Jurkat, Clone E6-1 (cell line): Measurements from ENCODE around the gene SOX6.

Experiments used
- DNase-seq: peaks from one replicate; pipeline ENCODE4 v3.0.0-alpha.2; 2011; ENCODE audit warnings: low read depth, low spot score
- H3K4me3 ChIP-seq: 2 replicates; pipeline ENCODE4 v1.5.1; 2011; ENCODE audit warnings: mild to moderate bottlenecking, low read length, control low read depth, moderate library complexity

The SOX6 gene

GRCh38 chr11:16291729-16292128 lies 64.6 kb downstream of the SOX6 start:
- no peak overlapping the region for H3K4me3 ChIP-seq
- DNase-seq = no peak

- H3K4me3 ChIP-seq = no peak overlapping the region
- no peak for DNase-seq
Observed at GRCh38 chr11:16289541-16289940, 66.8 kb downstream of the SOX6 start.

DNA sequence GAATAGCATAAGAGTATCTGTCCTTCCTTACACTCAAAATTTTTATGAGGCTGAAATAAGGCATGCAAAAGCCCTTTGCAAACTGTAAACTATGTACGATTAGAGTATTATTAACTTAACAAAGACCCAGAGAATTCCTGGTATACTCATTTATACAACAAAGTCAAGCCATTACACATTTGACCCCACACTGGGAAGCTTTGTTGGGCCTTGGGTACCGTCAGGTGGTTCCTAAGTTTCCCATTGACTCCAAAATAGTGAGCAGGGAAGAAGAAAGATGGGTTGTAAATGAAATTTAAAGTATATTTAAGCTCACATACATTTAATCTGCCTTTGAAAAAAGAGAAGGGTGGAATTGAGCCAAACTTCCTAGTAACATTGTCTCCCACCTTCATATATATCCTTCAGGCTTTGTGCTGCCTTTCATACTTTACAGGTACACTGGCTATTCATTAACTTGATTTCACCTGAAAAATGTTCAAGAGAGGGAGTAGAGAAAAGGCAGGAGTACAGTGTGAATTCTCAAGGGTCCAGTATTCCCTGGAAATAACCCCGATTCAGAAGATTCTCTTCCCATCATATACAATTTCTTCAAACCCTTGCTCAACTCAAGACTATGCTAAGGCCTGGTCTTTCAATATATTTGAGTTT lies 68.6 kb downstream of the SOX6 start:
- no peak for DNase-seq
- H3K4me3 ChIP-seq = no peak overlapping the region

GRCh38 chr11:16286095-16286494 lies 70.3 kb downstream of the SOX6 start:
- no peak for DNase-seq
- H3K4me3 ChIP-seq = no peak overlapping the region

DNA sequence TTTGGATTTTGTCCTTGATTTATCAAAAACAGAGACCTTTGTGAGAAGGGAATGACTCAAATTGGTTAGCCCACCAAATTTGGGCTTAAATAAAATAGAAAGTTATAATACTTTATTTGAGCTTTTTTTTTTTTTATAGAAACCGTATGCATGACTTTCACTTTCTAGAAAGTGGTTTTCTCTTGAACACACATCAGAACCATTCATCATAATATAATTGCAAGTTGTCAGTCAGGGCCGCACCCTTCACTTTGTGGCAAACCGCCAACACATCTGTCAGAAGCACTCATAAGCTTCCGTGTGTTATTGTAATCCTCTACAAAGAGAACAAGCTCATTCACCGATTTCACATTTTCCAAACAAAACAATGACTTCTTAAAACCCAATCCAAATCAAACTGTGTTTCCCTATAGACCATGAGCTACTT lies 76.1 kb downstream of the SOX6 start:
- peak; percentile 79 for DNase-seq
- no peak overlapping the region for H3K4me3 ChIP-seq

GRCh38 chr11:16279524-16279923 lies 76.8 kb downstream of the SOX6 start:
- DNase-seq = no peak
- no peak overlapping the region for H3K4me3 ChIP-seq

- no peak for DNase-seq
Observed at GRCh38 chr11:16278979-16279378, 77.4 kb downstream of the SOX6 start.

DNA sequence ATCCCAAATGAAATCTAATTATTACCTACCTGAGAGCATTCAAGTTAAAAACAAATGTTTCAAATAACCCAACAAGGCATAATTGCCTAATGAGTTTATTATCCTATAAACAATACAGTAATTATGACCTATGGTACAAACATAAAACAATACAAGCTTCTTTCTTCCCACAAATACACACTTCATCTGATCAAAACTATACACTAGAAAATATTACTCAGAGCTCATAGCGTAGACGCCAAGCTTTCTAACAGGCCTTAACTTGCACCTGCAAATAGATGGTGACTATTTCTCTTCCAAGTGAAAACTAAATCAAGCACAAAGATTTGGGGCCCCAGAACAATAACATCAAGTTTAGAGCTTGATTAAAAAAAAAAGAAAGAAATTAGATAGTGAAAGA lies 78.1 kb downstream of the SOX6 start:
- H3K4me3 ChIP-seq = no peak overlapping the region
- no peak for DNase-seq

More at GRCh38 chr11:16278979-16279378, 77.4 kb downstream of the SOX6 start:
- no peak overlapping the region for H3K4me3 ChIP-seq

DNA sequence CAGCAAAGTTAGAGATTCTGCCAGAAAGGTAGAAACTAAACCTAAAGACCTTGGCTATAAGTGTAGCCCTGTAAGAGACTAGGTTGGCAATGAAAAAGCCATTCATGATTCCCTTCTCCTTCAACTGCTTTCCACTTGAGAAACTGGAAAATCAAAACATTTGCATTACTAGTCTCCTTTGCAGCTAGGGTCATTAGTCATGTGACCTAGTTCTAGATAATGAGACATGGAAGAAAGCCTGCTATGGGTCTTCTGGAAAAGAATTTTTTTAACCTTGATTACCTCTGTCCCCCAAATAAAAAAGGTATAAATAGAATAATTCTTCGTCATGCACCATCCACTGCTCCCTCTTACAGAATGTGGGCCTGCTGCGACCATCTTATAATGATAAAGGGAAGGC lies 80.1 kb downstream of the SOX6 start:
- no peak overlapping the region for H3K4me3 ChIP-seq
- no peak for DNase-seq

- DNase-seq = no peak
- H3K4me3 ChIP-seq = no peak overlapping the region
Observed at GRCh38 chr11:16271258-16271657, 85.1 kb downstream of the SOX6 start.

DNA sequence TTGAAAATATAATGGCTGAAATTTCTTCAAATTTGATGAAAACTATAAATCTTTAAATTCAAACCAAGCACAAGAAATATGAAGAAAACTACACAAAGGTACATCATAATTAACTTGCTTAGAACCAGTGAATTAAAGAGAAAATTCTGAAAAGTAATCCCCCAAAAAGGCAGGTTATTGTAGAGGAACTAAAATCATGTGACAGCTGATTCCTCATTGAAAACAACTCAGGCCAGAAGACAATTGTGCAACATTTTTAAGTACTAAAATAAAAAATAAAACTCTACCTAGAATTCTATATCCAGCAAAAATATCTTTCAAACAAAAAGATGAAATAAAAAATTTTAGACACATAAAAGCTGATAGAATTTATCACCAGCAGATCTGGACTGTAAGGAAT lies 90.3 kb downstream of the SOX6 start:
- DNase-seq = no peak

DNA sequence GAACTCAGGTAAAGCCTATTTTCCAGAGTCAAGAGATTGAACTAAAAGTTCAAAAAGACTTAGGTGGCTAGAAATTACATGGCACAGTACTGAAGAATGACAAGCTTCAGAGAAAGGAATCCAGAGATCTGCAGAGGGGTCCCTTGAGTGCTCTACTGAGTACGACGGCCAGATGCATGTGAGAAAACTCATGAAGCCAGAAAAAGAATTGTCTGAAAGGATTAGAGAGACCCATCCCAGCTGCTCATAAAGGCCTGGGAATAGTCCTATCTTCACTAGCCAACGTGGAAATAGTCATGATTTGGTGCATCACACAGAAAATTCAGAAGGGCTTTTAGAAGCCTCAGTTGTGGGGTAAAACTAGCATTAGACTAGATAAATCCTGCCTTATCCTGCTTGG lies 91.3 kb downstream of the SOX6 start:
- H3K4me3 ChIP-seq = no peak overlapping the region
- no peak for DNase-seq

More for the DNA sequence above, 90.3 kb downstream of the SOX6 start:
- no peak overlapping the region for H3K4me3 ChIP-seq

GRCh38 chr11:16262645-16262955 lies 93.7 kb downstream of the SOX6 start:
- DNase-seq = no peak
- H3K4me3 ChIP-seq = no peak overlapping the region

DNA sequence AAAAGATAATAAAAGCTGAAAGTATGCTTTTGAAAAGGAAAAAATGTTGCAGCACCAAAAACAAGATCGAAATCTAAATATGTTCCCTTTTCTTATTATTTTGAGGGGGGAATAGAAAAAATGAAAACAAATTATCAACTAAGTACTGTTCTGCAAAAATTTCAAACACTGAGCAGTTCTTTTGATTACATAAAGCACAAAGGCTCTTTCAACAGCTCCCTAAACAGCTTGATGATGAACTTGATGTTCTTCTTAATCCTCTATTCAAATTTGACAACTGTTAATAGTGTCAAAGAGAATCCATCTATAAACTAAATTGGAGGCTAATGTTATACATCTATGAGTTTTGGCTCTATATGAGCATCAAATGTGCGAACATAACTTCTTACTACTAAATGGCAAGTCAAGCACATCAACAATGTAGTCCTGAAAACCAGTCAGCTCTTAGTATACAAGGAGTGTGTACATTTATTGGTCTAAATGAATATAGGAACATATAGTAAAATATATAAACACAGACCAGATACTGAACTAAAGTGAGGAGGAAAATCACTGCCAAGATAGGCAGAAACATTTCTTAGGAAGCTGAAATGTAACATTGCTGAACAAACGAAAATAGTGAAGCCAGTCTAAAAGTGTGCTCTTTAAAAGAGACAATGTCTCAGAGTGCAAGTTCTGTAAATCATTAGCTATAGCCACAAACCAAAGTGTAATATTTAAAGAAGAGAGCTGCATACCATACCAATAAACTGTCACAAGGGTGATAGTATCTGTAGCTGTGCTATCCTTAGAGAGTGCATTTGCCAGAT lies 94.3 kb downstream of the SOX6 start:
- DNase-seq = no peak
- H3K4me3 ChIP-seq = no peak overlapping the region

- peak; percentile 6 for DNase-seq
Observed at GRCh38 chr11:16252373-16252772, 104.0 kb downstream of the SOX6 start.

DNA sequence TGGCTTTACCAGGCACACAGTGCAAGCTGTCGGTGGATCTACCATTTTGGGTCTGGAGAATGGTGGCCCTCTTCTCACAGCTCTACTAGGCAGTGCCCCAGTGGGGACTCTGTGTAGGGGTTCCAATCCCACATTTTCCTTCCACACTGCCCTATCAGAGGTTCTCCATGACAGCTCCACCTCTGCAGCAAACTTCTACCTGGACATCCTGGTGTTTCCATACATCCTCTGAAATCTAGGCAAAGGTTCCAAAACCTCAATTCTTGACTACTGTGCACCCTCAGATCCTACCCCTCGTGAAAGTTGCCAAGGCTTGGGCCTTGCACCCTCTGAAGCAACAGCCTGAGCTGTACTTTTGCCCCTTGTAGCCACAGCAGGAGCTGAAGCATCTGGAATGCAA lies 108.1 kb downstream of the SOX6 start:
- H3K4me3 ChIP-seq = no peak overlapping the region
- DNase-seq = no peak

More at GRCh38 chr11:16252373-16252772, 104.0 kb downstream of the SOX6 start:
- H3K4me3 ChIP-seq = no peak overlapping the region

- no peak overlapping the region for H3K4me3 ChIP-seq
- DNase-seq = no peak
Observed at GRCh38 chr11:16242806-16243205, 113.5 kb downstream of the SOX6 start.

- H3K4me3 ChIP-seq = no peak overlapping the region
- DNase-seq = no peak
Observed at GRCh38 chr11:16240687-16241086, 115.7 kb downstream of the SOX6 start.

GRCh38 chr11:16239141-16240105 lies 116.9 kb downstream of the SOX6 start:
- no peak for DNase-seq
- no peak overlapping the region for H3K4me3 ChIP-seq

DNA sequence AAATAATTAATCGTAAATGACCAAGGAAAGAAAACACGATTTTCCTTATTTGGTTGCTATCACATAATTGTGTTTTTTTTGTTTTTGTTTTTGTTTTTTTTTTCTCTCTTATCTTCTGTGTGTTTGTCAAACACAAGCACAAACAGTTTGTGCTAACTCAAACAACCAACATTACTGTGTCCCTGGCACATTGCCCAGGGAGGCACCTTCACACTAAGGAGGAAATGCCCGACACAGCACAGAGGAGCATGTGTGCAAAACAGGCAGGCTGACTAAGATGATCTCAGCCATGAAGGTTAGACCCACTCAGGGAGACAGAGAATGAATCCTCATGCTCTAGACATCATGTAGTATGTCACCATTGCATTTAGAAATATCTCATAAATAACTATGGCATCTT lies 130.1 kb downstream of the SOX6 start:
- H3K4me3 ChIP-seq = no peak overlapping the region
- DNase-seq = no peak
